Osteoblast (primary cell): ENCODE data around the gene CSRNP3. TPM values are rescaled to one million over a fixed set of nuclear protein-coding genes. Genes with fewer than 3 reads are reported as not detected.

Experiments used
- DNase-seq: peaks from one replicate; pipeline ENCODE4 v3.0.0; 2011; ENCODE audit warnings: low spot score, mixed read lengths; ENCODE audit not compliant: insufficient read length; ENCODE audit errors: missing footprints
- H2AFZ ChIP-seq: 2 replicates; pipeline ENCODE4 v1.6.0; 2011; ENCODE audit warnings: mild to moderate bottlenecking, low read length
- H3K27ac ChIP-seq: 2 replicates; pipeline ENCODE4 v1.5.1; 2011; ENCODE audit warnings: mild to moderate bottlenecking, low read depth, low read length, moderate library complexity
- H3K27me3 ChIP-seq: 2 replicates; pipeline ENCODE4 v1.6.0; 2012; ENCODE audit warnings: mild to moderate bottlenecking, control low read depth, inconsistent platforms, low read length, moderate library complexity; ENCODE audit not compliant: insufficient read depth
- H3K36me3 ChIP-seq: 2 replicates; pipeline ENCODE4 v1.5.1; 2011; ENCODE audit warnings: mild to moderate bottlenecking, low read length, control low read depth, moderate library complexity; ENCODE audit not compliant: insufficient read depth
- H3K4me1 ChIP-seq: 2 replicates; pipeline ENCODE4 v1.5.1; 2011; ENCODE audit warnings: mild to moderate bottlenecking, low read length, control low read depth, moderate library complexity; ENCODE audit not compliant: insufficient read depth
- H3K4me2 ChIP-seq: 2 replicates; pipeline ENCODE4 v1.6.0; 2011; ENCODE audit warnings: mild to moderate bottlenecking, low read length; ENCODE audit not compliant: insufficient read depth
- H3K4me3 ChIP-seq: fragments of 200-600 bp; sonication (generic); 3 replicates; pipeline ENCODE4 v1.5.1; 2012; ENCODE audit warnings: mild to moderate bottlenecking, low read length, inconsistent platforms; ENCODE audit not compliant: insufficient read depth
- H3K79me2 ChIP-seq: 2 replicates; pipeline ENCODE4 v1.6.0; 2012; ENCODE audit warnings: mild to moderate bottlenecking, low read length, control low read depth, inconsistent platforms; ENCODE audit not compliant: insufficient read depth
- H3K9me3 ChIP-seq: 2 replicates; pipeline ENCODE4 v1.5.1; 2011; ENCODE audit warnings: low read depth, low read length, control low read depth
- H4K20me1 ChIP-seq: 2 replicates; pipeline ENCODE4 v1.6.0; 2012; ENCODE audit warnings: mild to moderate bottlenecking, low read length, control low read depth; ENCODE audit not compliant: insufficient read depth
- total RNA-seq: library from RNA; depleted of rRNA; stranded (reverse); fragments of >200 nt; gene quantifications from 2 replicates; pipeline ENCODE4 v1.2.3, GENCODE V29; 2012
- TF ChIP-seq, protein P1 (sequence below): IDR thresholded peaks from 2 replicates; pipeline ENCODE4 v1.5.1; 2011; ENCODE audit warnings: mild to moderate bottlenecking, low read depth, low read length, moderate library complexity; ENCODE audit errors: extremely low read depth

The CSRNP3 gene
- total RNA-seq, 1 donor, result 1.4 TPM

DNA sequence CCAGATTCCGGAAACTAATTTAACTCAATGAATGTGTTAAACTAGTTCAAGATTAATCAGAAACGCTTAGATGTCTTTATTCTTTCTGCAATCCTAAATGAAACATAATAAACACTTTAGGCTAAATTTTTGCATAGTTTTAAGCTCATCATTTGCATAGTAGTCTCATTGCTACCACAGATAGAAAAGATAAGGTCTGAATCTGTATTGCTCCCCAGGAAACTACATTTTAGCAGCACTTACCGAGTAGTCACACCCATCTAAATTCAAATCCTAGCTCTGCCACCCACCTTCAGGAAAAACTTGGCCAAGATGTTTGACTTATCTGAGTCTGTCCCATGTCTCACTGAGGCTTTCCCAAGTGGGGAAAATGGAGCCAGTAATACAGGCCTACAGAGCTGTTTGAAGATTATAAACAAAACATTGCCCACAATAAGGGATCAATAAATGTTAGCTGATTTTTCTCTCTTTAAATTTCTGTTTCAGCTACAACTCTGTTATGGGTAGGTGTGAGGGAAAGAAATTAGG lies 237.5 kb downstream of the CSRNP3 start:
- Histone ChIP-seq H3K27me3 (no peaks in the 10 kb centered on the region), H3K4me2 (no peak overlapping the region), H2AFZ (no peak overlapping the region), H3K36me3 (no peaks in the 10 kb centered on the region), H3K4me1 (no peaks in the 10 kb centered on the region), H3K9me3 (no peaks in the 10 kb centered on the region), H4K20me1 (no peaks in the 10 kb centered on the region), H3K79me2 (no peaks in the 10 kb centered on the region), H3K4me3 (no peak overlapping the region), H3K27ac (no peak overlapping the region)
- no peak for DNase-seq
- TF ChIP-seq, protein P1, sequence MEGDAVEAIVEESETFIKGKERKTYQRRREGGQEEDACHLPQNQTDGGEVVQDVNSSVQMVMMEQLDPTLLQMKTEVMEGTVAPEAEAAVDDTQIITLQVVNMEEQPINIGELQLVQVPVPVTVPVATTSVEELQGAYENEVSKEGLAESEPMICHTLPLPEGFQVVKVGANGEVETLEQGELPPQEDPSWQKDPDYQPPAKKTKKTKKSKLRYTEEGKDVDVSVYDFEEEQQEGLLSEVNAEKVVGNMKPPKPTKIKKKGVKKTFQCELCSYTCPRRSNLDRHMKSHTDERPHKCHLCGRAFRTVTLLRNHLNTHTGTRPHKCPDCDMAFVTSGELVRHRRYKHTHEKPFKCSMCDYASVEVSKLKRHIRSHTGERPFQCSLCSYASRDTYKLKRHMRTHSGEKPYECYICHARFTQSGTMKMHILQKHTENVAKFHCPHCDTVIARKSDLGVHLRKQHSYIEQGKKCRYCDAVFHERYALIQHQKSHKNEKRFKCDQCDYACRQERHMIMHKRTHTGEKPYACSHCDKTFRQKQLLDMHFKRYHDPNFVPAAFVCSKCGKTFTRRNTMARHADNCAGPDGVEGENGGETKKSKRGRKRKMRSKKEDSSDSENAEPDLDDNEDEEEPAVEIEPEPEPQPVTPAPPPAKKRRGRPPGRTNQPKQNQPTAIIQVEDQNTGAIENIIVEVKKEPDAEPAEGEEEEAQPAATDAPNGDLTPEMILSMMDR, result no peak

DNA sequence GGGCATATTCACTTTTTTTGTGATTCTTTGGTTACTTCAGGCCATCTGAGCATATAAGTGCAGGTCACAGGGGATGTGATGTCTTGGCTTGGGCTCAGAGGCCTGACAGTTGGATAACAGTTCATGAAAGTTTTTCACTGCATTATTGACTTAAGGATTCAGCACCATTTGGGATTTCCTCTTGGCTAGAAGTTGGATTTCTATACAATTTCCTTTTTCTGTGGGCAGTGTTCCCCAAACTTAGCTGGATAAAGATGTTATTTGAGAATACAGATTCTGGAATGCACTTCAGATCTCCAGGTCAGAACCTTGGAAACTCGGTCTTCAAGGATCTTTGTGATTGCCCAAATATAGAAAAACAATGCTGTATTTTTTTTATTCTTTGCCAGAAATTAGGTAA lies 246.6 kb downstream of the CSRNP3 start:
- H3K36me3 ChIP-seq, result no peaks in the 10 kb centered on the region
- no peak overlapping the region for H3K27ac ChIP-seq
- no peak overlapping the region for H3K4me3 ChIP-seq
- no peaks in the 10 kb centered on the region for H3K9me3 ChIP-seq
- no peaks in the 10 kb centered on the region for H4K20me1 ChIP-seq
- DNase-seq, result no peak
- no peaks in the 10 kb centered on the region for H3K79me2 ChIP-seq
- no peak overlapping the region for H3K4me2 ChIP-seq
- peaks cover 5% of the 10 kb centered on the region for H3K4me1 ChIP-seq
- TF ChIP-seq, protein P1, result no peak
- no peak overlapping the region for H2AFZ ChIP-seq
- H3K27me3 ChIP-seq, result no peaks in the 10 kb centered on the region

DNA sequence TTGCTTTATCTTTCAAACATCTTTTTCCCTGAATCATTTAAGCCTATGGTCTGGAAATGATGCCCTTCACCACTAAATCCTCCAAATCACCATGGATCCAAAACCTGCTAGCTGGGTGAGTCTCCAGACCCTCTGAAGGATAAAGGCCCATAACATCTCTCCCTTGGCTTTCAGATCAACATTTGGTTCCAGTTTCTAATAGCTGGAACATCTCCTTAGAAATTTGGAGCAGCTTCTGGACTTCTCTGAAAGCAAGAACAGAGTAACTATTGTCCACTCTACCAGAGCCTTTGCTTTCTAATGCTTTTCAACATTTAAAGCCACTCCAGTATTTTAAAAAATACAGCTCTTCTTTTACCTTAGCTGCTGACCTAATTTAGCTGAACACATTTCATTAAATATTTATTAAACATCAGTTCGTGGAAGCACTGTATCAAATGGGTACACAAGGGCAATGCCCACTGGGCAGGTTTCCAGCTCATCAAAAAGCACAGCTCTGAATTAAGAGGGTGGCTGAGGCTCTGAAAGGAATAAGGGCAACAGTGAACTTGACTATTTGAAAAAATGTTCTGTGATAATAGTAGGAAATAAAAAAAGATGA lies 249.2 kb downstream of the CSRNP3 start:
- Histone ChIP-seq H2AFZ (no peak overlapping the region), H3K4me2 (no peak overlapping the region), H3K9me3 (no peaks in the 10 kb centered on the region), H3K36me3 (no peaks in the 10 kb centered on the region), H3K4me3 (no peak overlapping the region), H3K4me1 (peaks cover 7% of the 10 kb centered on the region), H3K27me3 (no peaks in the 10 kb centered on the region), H3K27ac (no peak overlapping the region), H4K20me1 (no peaks in the 10 kb centered on the region), H3K79me2 (no peaks in the 10 kb centered on the region)
- DNase-seq, result no peak
- TF ChIP-seq, protein P1, result no peak

DNA sequence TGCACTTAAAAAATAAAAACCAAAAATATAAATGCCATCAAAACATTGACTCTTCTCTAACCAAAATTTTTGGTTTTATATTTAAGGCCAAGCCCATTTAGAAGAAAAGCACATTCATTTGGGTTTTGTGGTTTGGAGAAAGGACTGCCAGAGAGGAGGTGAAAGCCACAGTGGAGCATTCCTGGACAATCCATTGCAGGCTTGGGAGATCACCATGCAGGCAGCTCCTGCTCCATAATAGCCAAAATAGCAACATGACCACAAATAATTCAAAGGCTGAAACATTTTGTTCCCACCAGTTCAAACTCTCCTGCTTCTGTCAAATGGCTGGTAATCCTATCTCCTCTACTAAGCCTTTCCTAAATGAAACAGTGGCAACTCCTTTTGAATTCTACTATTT lies 251.0 kb downstream of the CSRNP3 start:
- Histone ChIP-seq H3K36me3 (no peaks in the 10 kb centered on the region), H3K79me2 (no peaks in the 10 kb centered on the region), H3K9me3 (no peaks in the 10 kb centered on the region), H3K27me3 (no peaks in the 10 kb centered on the region), H3K4me1 (peaks cover 12% of the 10 kb centered on the region), H3K4me2 (peak overlapping the region; percentile 44), H2AFZ (peak overlapping the region; percentile 8), H4K20me1 (no peaks in the 10 kb centered on the region), H3K27ac (peak overlapping the region; percentile 15), H3K4me3 (no peak overlapping the region)
- TF ChIP-seq, protein P1, result no peak
- peak; percentile 44 for DNase-seq
